ENCODE data around the gene ANKRD53.

ANKRD53 gene, protein sequence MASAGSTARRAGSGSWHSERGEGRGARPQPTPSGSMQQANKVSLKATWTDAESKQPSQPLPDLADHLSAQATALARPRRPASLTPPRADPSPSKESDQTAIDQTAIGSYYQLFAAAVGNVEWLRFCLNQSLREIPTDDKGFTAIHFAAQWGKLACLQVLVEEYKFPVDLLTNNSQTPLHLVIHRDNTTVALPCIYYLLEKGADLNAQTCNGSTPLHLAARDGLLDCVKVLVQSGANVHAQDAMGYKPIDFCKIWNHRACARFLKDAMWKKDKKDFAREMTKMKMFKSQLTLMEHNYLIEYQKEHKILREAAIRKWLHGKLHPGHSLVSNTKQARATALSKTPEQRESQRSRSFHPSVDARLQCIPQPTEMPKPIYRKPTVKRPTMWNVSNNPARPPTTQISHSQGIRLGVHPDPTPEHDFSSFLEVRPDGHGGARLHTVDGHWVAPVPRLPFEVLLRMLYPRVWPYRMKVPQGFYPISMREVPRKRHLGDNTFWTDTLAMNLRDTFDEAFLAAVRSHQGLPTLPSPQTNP

DNA sequence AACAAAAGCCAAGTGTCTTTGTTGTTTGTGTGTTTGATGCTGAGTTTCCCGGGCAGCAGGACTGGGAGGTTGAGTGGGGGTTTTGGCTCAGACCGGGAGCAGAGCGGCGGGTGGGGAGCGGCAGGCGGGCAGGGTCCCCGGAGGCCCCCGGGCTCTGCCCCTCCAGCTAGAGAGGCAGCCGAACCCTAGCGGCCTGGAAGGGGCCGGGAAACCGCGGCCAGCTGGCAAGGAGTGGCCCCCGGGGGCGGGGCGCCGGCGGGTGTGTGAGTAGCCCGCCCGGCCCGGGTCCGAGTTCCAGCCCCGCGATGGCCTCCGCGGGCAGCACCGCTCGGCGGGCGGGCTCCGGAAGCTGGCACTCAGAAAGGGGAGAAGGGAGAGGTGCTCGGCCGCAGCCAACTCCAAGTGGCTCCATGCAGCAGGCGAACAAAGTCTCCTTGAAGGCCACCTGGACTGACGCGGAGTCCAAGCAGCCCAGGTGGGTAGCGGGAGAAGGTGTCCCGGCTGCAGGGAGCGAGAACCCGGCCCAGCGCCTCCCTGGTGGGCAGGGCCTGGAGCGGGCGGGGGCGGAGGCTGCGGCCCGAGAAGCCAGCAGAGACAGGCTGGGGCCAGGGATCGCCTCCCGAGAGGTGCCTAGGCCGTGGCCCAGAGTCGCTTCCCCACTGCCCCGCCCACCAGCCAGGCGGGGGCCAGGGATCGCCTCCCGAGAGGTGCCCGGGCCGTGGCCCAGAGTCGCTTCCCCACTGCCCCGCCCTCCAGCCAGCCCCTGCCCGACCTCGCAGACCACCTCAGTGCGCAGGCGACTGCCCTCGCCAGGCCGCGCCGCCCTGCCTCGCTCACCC, at the start of gene ANKRD53:
TSS of gene ANKRD53 (plus strand) at position 290 of the 839 bp plus-strand sequence. CDS start at position 306, 16 bp downstream.
- DNase-seq (ENCODE audit: low read depth in 2 of 2), result no peak

DNA sequence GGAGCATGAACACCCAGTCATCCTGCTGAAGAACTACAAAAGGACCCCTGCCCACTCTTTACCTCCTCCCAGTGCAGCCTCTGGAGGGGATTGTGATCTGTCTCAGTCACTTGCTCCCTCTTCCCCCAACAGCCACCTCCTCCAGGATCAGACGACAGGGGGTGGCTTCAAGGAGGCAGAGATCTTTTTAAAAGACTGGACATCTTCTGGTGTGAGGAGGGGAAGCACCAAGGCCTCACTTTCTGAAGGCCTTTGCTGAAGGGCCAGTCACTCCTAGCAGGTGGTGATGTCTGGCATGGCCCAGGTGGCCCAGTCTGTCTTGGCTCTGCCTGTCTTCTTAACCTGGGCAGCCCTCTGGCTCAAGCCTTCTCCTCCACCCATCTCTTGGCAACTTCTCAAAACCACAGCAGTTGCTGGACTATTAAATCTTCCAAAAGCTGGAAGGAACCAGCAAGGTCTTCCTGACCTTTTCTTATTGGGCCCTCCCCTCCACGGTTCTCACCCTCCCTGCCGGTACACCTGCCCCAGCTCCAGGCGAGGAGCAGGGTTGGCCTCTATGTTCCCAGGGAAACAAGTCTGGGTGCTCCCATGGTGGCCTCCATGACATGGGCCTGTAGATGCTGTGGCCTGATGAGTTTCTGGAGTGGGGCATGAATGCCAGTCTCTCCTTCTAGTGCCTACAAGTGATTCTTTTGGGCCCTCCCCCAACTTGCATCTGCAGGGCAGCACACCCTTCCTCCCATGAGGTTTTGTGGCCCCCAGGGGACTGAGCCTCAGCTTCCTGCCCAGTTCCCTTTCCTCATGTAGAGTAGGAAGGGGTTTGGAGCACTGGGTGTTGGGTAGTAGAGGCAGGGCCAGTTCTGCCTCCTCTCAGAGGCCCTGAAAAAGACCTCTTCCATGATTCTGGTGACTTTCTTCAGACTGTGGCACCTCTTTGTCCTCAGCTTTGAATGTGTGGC, 47.8 kb upstream of the ANKRD53 start:
- no peak for DNase-seq (ENCODE audit: low read depth in 2 of 2)

DNA sequence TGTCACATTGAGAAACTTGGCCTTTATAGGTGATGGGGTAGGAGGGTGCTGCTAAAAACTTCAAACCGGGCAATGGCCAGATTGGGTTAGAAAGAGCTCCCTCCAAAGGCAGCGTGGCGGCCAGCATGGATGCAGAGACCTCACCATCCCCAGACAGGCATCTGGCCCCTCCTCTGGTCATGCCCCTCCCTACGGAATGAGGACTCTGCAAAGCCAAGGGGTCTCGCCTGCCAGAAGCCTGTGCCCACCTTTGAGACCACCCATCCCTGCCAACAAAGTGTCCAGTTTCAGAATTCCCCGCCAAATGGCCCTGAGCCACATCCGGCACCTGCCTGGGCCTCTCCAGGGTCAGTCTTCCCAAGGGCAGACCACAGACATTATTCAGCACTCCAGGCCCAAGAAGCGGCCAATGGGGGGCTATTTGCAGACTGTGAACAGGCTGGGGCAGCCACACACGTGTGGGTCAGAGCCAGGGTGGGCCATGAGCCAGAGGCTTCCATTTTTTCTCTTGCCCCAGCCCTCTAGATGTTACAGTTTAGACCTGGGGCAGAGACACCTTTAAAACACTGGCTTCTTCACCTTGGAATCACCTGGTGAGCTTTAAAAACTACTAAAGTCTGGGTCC, 46.9 kb upstream of the ANKRD53 start:
- no peak for DNase-seq (ENCODE audit: low read depth in 2 of 2)

DNA sequence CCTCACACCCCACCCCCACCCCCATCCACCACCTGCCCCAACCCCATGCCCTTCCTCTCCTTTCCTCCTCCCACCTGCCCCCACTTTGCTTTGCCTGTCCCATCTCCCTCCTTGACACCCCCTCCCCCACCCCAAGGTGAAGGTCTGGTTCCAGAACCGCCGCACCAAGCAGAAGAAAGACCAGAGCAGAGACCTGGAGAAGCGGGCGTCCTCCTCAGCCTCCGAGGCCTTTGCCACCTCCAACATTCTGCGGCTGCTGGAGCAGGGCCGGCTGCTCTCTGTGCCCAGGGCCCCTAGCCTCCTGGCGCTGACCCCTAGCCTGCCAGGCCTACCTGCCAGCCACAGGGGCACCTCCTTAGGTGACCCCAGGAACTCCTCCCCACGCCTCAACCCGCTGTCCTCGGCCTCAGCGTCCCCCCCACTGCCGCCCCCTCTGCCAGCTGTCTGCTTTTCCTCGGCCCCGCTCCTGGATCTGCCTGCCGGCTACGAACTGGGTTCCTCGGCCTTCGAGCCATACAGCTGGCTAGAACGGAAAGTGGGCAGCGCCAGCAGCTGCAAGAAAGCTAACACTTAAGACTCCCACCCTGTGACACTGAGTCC, 45.7 kb upstream of the ANKRD53 start:
- DNase-seq (ENCODE audit: low read depth in 2 of 2), result no peak

DNA sequence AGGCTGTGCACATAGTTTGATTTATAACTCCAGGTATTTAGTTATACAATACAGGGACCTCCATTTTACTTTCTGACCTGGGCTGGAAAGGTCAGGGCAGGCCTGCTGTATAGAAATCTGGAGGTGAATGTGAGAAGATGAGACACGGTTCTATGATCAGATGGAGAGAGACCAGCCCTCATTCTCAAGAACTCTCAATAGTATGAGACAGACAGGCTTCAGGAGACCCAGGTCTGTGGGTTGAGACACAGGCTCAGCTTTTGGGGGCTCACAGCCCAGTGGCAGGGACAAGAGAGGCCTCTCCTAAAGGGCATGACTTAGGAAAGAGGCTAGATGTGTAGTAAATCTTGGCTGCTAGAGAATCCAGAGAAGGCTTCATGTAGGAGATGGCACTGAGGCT, 43.4 kb upstream of the ANKRD53 start:
- DNase-seq (ENCODE audit: low read depth in 2 of 2), result no peak

DNA sequence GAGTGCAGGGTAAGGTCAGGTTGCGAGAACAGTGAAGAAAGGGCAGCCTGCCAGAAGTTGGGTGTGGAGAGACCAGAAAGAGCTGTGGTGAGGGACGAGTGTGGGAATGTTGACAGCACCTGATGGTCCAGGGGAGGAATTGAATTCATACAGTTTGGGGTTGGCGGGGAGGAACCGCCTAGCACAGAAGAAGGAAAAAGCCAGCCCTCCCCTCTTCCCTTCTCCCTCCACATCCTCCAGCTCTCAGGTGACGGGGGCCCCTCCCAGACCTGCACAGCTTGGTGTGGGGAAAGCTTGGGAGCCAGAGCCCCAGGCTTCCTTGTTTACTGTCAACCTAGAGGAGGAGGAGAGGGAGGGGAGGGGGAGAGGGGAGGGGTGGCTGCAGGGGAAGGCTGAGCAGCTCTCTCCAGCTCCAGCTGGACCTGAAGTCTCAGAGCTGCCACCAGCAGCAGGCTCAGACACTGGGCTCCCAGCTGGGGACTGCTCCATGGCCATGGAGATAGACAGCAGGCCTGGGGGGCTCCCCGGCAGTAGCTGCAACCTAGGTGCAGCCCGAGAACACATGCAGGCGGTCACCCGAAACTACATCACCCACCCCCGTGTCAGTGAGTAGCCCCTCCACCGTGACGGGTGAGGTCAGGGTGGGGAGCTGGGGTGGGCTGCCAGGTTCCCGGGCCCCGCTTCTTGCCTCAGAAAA, 42.8 kb upstream of the ANKRD53 start, which contains the start of gene ATP6V1B1:
TSS of gene ATP6V1B1 (plus strand) at position 433 of the 697 bp plus-strand sequence. CDS start at position 488, 55 bp downstream.
- DNase-seq (ENCODE audit: low read depth in 2 of 2), result no peak

DNA sequence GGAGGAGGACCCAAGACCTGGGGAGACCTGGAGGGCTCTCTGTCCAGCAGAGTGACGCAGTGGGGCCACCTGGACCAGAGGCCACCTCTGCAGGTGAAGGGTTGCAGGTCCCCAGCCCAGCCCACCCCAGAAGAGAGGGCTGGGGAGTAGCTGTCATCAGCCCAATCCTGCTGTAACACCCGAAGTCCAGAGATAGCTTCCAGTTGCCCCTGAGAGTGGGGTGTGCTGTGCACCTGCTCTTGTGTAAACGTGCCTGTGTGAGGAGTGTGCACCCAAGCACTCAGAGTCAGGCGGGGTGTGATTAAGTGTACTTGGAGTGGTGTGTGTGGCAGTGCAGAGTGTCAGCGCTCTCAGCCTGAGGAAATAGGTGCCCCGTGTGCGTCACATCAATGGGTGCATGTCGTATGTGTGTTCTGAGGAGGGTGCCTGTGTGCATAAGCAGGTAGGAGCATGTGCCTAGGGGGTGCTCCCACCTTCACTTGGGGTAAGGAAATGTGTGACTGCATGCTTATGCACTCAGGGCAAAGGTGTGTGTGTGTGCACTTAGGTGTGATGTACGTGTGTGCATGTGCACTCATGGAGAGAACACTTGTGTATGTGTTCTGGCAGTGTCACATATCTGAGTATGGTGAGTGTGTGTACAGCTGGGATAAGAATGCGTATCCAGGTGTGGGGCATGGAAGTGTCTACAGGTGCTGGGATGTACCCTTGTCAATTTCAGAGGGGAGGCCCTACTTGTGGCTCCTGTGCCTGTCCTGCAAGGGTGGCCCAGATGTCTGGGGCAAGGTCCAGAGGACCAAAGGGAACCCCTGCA, 42.1 kb upstream of the ANKRD53 start:
- DNase-seq (ENCODE audit: low read depth in 2 of 2), result no peak

DNA sequence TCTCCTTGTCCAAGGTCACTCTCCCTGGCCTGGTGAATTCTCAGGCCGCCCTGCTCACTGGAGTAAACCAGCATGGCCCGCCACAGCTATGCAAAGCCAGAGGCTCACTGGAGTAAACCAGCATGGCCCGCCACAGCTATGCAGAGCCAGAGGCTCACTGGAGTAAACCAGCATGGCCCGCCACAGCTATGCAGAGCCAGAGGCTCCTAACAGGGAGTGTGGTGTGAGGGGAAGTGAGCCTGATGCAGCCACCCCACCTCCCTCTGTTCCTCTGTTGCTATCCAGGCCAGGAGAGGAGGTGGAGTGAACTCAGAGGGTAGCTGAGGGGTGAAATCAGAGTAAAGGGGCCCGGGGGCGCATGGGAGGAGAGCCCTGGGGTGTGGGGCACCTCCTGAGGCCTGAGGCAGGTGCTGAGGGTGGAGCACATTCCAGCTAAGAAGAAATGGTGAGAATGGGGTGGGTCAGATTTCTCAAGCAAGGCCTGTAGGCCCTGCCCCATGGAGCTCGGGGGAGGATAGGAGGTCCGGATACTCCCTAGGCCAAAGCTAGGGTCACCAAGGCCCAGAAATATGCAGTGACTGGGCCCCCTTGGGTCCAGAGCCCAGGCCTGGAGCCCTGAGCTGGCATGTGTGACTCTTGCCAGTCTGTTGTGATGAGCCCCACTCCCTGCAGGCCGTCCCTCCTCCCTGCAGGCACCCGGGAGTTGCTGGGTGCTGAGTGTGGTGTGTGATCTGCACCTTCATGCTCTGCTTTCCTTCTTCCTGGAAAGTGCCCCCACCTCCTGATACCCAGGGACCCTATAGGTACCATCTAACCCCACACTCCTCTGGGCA, 41.2 kb upstream of the ANKRD53 start:
- no peak for DNase-seq (ENCODE audit: low read depth in 2 of 2)

DNA sequence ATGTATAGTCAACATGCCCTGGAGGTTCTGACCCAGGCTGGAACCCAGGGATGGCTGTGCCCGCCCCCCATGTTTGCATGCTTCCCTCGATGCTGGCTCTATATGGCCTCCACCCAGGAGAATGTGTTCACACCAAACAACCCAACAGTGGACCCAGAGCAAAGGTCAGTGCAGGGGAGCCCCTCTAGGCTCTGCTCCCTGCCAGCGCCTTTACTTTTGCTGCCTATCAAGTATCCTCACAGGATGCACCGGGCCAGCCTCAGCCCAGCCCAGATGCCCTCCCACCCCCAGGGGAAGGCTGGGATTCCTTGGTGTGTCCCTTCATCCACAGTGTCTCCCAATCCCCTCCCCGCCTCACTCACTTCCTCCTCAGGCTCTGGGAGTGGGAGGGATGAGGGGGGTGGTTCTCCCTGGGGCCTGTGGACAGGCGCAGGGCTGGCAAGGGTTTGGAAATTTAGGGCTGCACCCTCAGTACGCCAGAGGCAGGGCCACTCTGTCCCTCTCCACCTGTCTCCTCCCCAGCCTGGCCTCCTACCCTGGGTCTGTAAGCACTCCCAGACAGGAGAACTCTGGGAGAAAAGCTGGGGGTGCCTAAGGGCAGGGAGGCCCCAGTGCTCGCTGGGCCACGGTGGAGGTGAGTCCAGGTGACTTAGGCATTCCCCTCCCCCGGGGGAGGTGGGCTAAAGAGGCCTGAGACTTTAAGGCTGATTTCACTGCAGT, 40.4 kb upstream of the ANKRD53 start:
- no peak for DNase-seq (ENCODE audit: low read depth in 2 of 2)

DNA sequence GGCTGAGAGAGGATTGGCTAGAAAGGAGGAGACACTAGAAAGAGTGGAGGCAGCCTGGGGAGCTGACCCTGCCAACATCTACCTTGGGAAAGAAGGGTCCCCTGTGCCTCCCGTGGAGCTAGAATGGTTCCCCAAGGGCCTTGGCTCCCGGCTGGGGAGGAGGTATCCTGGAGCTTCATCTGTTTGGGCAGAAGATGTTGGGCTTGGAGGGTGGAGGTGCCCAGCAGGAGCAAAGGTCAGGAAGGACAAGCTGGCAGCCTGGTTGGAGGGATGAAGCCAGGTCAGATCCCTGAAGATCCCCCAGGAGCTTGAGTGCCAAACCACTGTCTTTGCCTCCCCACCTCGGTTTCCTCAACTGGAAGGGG, 39.9 kb upstream of the ANKRD53 start:
- DNase-seq (ENCODE audit: low read depth in 2 of 2), result no peak

DNA sequence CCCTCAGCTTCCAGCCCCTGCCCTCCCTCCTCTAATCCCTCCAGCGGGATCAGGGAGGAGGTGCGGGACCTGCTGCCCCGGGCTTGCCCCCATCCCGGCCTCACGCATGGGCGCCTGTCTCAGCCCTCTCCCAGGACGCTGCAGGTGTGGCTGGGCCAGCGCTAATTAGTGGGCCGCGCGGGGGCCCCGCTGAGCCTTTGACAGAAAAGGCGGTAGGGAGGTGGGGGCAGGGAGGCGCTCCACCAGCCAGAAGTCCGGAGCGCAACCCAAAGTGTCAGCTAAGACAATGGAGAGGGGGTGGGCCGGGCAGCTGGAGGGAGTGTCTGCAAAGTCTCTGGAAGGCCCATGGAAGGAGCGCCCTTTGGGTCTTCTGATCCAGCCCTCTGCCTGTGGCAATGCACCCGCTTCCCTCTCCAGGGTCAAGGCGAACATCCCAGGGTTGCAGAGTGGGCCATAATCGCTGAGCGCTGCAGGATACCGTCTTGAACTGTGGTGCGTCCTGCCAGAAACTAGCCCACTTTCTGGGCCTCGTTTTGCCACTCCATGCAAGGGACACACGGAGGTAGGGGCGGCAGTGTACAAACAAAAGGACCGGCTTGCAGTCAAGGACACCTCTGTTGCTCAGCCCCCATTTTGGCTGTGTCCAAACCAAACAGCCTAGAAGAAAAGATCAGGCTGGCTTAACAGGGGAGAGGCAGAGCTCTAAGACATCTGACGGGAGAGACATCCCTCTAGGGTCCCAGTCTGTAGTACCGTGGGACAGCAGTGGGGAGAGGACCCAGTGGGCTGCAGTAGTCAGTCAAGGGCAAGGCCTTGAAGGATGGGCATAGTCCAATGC, 39.2 kb upstream of the ANKRD53 start:
- DNase-seq (ENCODE audit: low read depth in 2 of 2), result no peak

DNA sequence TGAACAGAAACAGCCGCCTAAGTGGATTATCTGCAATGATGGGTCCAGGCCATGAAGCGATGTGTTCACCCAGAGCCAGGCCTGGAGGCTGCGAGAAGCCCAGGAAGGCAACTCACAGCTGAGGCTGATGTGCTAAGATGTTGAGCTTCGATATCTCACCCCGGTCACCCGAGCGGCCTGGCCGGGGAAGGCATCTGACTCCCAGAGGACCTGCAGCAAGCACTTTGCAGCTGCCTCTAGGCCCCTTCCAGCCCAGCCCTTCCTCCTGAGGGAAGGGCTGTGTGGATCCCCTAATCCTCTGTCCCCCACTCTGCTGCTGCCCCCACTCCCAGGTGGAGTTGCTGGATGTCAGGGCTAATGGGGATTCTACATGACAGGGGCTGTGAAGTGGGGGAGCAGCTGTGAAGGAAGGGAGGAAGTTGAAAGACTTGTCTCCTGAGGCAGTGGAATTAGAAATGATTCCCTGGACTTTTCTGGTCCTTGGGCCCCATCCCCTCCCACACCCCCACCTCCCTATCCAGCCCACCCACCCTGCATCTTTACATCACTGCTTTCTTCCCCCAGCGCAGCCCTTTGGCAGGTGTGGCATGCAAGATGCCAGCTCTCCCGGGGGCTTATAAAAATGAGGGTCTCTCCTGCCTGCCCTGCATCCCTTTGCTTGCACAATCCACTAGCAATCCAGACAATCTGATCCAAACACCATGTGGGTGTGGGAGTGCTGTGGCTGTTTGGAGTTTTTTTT, 38.4 kb upstream of the ANKRD53 start:
- no peak for DNase-seq (ENCODE audit: low read depth in 2 of 2)

DNA sequence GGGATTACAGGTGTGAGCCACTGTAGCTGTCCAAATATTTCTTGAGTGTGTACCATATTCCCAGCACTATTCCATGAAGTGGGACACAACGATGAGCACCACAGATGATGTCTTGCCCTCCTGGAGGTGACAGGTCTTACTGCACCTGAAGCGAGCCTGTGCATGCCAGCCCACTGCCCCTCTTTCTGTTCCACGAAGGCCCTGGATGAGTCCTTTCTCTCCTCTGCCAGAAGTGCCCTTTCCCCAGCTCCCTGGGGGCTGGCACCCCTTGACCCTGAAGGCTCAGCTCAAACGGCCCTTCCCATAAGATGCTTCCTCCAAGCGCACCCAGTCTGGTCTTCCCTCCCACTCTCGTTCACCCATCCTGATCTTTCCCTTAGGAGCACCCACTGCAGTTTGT, 37.2 kb upstream of the ANKRD53 start:
- DNase-seq (ENCODE audit: low read depth in 2 of 2), result no peak

DNA sequence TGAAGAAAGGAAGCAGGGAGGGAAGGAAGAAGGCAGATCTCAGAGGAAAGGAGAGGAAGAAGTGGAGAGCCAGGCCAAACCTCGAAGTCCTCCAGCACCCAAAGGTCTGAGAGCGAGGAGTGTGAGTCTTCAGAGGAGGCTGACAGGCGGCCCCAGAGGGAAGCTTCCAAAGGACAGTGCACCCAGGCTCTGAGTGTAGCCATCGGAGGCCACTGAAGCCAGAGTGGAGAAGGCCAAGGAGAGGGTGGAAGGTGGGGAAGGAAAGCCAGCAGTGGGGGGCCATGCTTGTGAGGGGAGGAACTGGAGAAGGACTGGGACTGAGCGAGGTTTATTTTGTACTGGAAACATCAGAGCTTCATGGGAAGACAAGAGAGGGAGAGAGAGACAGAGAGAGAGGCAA, 36.7 kb upstream of the ANKRD53 start:
- no peak for DNase-seq (ENCODE audit: low read depth in 2 of 2)

DNA sequence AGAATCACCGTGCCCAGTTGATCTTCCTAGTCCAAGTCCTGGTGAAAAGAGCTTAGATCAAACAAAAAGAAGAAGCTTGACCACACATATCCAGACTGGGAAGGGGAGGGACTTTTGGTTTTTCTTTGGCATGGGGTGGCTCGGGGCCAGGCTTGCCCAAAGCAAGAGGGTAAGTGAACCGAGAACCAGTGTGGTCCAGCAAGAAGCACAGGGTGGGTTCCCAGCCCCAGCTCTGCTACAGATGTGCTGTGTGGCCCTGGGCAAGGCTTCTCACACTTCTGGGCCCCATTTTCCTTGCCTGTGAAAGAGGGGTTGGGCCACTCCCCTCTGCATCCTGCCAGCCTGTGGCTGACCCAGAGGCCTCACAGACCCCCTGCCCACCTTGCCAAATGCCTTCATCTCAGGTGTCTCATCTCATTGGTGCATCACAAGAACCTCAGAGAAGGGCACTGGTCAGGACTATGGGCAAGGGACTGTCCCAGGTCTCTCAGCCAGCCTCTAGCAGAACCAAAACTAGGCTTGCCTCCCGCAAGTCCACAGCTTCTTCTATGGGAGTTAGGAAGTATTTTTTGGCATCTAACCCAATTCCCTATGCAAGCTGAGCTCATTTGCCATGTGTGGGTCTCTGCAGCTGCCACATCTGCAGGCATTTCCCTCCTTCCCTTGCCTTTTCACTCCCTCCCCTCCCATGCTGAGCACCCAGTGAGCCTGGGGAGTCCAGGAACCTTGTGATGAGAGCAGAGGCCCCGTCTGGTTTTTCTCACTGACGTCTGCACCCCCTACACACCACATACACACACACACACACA, 35.8 kb upstream of the ANKRD53 start:
- DNase-seq (ENCODE audit: low read depth in 2 of 2), result no peak

Data from stimulated activated CD4-positive, alpha-beta T cell treated with anti-CD3 and anti-CD28 coated beads, Interleukin-1b, Interleukin-23, amount 100 ng/mL, for 4 hours (primary cell).